GM18909 (cell line): Measurements from ENCODE around the gene MADCAM1.
"Not testable (repeated sequence)": the region's sequence is repeated elsewhere in the genome, so short reads cannot be mapped to it uniquely, and the experiment has no call there.

ENCODE experiments used
- ATAC-seq: cut with Tn5 transposase; IDR thresholded peaks from one replicate; pipeline ENCODE4 v1.9.1; 2021; ENCODE audit warnings: mild to moderate bottlenecking; ENCODE audit not compliant: unreplicated experiment, poor library complexity

Gene MADCAM1

DNA sequence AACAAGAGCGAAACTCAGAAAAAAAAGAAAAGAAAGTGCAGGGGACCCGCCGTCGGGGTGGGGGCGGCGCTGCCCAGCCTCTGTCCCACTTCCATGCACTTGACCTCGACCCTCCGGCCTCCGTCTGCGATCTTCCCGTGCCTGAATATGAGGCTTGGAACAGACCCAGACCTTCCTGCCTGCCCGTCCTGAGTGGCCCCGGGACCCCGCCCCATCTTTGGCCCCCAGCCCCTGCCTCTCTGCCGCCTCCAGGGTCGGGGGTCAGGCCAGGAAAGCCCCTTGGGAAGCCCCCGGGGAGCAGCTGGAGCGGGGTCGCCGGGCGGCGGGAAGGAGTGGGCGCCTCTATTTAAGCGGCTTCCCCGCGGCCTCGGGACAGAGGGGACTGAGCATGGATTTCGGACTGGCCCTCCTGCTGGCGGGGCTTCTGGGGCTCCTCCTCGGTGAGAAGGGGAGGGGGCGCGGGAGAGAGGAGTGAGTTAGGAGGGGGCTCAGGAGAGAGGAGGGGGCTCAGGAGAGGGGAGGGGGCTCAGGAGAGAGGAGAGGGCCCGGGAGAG lies at the start of gene MADCAM1:
Gene MADCAM1, plus strand, starts transcription at position 375 of the 554 bp plus-strand sequence. Its CDS starts 14 bp downstream, at position 389.
- ATAC-seq = no peak

DNA sequence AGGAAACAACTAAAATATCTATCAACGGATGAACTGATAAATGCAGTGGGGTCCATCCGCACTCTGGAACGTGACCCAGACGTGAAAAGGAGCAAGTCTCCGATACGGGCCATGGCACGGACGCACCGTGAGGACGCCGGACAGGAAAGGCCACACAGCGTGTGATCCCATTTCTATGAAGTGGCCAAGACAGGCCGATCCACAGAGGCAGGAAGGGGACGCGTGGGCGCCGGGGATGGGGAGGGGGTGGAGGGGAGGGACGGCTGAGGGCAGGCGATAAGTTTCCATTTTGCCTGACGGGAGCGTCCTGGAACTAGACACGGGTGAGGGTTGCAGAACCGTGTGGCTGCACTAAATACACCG lies 49.2 kb upstream of the MADCAM1 start:
- ATAC-seq = no peak

DNA sequence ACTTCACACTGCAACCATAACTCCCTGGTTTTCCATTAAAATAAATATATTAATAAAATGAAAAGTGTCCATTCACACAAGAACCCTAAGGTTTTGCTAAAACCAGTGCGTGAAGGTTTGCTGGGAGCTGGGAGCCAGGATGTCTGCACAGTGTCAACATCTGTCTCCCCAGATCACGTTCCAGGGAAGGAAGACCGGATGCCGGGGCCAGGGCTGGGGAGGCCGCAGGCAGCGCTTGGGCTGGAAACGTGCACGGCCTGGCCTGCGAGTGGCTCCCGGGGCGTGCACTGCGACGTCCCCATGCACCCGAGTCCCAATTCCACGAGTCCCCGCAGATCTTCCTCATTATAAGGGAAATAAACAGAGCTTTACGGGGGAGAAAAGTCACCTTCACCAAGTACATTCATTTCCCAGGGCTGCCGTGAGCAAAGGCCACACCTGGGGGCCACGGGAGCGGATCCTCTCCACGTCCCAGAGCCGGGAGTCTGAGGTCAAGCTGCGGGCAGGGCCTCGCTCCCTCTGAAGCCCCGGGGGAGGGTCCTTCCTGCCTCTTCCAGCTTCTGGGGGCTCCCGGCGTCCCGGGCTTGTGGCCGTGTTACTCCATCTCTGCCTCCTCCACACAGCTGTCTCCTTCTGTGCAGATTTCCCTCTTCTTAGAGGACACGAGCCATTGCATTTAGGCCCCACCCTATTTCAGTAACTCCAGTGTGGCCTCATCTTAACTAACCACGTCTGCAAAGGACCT lies 48.3 kb upstream of the MADCAM1 start:
- ATAC-seq = no peak

DNA sequence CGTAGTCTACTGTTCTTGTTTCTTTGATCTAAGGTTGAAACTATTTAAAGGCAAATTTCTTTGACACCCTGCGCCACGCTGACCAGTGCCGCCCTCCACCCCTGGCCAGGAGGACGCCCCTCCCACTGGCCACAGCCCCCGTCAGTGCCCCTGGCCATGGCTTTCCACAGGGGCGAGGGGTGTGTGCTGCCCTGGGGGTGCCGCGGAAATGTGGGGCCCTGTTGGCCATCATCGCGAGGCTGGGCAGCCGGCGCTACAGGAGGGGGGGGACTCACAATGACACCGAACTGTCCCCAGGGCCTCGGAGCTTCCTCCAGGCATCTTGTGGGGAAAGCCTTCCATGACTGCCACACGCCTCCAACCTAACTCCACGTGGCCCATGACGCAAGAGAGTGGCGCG lies 46.4 kb upstream of the MADCAM1 start:
- no peak for ATAC-seq

DNA sequence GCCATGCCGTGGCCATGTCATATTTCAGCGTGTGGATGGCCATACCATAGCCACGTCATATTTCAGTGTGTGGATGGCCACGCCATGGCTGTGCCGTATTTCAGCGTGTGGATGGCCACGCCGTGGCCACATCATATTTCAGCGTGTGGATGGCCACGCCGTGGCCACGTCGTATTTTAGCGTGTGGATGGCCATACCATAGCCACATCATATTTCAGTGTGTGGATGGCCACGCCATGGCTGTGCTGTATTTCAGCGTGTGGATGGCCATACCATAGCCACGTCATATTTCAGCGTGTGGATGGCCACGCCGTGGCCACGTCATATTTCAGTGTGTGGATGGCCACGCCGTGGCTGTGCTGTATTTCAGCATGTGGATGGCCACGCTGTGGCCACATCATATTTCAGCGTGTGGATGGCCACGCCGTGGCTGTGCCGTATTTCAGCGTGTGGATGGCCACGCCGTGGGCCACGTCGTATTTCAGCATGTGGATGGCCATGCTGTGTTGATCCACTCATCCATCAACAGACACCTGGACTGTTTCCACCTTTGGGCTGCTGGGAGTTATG lies 45.3 kb upstream of the MADCAM1 start:
- not testable (repeated sequence) for ATAC-seq

DNA sequence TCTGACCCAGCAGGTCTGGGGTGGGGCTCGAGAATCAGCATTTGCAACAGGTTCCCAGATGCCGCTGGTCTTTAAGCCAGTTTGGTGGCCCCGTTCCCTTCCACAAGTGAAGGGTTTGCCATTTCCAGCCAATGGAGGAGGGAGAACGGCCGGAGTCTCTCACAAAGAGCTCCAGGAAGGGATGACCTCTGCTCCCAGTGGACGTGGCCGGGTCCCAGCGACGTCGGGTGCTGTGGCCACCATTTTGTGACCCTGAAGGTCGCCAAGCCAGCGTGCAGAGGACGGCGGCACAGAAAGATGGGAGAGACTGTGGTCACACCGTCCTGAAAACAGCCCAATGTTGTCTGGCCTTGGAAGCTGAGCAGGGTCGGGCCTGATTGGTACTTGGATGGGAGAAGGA lies 43.5 kb upstream of the MADCAM1 start:
- no peak for ATAC-seq

DNA sequence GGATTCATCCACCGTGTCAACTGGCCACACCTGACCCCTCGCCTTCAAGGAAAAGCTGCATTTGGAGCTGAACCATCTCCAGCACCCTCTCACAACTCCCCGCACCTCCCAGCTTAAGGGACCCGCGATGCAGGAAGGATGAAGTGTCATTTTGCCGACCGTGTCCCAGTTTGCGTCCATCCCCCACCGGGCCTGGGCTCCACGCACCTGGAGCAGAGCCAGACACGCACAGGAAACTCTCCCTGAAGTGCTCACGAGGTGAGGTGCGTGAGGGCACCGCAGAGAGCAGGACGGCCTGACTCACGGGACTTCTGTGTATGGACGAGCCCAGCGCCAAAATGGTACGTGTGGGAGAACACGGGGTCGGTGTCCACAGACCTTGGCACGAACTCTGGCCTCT lies 42.7 kb upstream of the MADCAM1 start:
- no peak for ATAC-seq

DNA sequence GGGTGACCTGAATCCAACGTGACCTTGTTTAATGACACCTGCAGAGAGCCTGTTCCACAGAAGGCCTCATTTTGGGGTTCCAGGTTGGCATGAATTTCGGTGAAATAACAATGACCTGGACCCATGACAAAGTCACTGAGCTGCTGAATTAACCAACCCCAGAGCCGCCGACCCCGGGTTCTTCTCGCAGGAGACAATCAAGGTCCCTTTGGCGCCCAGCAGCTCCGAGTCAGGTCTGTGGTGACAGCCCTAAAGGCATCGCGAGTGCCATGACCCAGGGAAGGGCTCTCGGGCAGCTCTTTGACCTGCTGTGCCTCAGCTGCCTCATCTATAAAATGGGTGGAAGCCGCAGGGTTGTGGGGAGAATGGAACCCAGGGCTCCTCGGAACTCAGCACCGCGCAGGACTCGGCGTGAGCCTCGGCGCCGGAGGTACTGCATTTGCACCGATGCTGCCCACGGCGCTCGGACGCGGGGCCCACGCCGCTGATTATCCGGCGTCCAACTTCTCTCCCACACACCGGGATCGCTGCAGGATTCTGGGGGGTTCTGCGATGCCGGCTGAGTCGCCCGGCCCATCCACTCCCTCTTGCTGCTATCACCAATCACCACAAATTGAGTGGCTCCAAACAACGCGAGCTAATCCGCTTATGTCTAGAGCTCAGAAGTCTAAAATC lies 41.1 kb upstream of the MADCAM1 start:
- no peak for ATAC-seq

DNA sequence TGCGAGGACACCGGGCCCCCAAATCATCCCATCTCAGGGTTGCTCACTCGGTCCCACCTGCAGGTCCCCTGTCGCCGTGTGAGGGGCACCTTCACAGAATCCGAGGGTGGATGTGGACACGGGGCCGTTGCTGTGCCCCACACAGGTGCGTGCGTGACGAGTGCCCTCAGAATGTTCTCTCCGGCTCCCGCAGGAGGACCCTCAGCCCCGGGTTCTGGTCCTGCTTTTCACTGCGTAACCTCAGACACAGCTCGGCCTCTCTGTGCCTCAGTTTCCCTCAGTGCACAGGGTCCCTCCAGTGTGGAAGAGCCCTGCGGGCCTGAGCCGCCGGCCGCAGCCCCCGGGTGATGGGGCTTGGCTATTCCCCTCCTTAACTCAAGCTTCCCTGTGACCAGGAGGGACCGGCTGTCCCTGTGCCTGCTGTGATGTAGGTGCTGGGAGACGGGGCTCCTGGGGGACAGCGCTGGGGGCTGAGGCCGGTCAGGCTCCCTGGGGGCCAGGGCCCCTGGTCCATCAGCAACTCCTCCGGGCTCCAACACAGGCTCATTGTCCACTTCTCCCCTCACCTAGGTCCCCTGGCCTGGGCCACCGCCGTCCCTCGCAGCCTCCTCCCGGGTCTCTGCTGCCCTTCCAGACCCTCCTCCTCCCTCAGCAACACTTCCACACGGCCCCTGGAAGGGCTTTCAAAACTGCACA lies 40.3 kb upstream of the MADCAM1 start:
- no peak for ATAC-seq

DNA sequence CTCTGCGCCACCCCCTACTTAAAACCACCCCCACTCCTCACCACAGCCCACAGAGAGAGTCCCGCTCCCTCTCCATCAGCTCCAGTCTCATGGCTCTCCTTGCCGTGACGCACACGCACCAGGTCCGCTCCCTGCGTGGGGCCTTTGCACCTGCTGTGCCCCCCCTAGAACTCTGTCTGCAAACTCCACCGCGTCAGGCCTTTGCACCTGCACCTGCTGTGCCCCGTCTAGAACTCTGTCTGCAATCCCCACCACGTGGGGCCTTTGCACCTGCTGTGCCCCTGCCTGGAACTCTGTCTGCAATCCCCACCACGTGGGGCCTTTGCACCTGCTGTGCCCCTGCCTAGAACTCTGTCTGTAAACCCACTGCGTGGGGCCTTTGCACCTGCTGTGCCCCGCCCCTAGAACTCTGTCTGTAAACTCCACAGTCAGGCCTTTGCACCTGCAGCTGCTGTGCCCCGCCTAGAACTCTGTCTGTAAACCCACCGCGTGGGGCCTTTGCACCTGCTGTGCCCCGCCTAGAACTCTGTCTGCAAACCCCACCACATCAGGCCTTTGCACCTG lies 39.7 kb upstream of the MADCAM1 start:
- no peak for ATAC-seq

DNA sequence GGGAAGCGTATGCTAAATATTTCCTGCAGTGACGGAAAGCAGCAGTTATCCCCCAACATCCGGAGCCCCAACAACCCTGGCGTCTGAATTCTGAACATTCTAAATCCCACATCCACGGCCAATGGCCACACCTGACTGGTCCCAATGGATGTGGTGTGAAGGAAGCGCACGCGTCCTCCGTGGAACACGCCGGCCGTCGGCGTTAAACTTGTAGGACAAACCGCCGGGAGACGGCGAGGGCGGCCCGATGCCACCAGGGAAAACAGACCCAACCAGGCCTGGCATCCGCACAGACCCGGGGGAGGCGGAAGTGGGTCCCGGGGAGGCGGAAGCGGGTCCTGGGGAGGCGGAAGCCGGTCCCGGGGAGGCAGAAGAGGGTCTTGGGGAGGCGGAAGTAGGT lies 38.6 kb upstream of the MADCAM1 start:
- ATAC-seq = no peak

DNA sequence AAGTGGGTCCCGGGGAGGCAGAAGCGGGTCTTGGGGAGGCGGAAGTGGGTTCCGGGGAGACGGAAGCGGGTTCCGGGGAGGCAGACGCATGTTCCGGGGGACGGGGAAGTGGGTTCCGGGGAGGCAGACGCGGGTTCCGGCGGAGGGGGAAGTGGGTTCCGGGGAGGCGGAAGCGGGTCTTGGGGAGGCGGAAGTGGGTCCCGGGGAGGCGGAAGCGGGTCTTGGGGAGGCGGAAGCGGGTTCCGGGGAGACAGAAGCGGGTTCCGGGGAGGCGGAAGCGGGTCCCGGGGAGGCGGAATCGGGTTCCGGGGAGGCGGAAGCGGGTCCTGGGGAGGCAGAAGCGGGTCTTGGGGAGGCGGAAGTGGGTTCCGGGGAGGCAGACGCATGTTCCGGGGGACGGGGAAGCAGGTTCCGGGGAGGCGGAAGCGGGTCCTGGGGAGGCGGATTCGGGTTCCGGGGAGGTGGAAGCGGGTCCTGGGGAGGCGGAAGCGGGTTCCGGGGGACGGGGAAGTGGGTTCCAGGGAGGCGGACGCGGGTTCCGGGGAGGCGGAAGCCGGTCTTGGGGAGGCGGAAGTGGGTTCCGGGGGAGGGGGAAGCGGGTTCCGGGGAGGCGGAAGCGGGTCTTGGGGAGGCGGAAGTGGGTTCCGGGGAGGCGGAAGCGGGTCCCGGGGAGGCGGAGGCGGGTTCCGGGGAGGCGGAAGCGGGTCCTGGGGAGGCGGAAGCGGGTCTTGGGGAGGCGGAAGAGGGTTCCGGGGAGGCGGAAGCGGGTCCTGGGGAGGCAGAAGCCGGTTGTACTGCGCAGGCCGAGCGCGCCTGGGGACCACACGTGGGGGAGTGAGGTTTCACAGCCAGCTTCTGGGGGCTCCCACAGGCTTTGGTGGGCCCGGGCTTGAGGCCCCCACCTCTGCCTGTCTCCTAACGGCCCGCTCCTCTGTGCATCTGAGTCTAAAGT lies 37.9 kb upstream of the MADCAM1 start:
- ATAC-seq = no peak

DNA sequence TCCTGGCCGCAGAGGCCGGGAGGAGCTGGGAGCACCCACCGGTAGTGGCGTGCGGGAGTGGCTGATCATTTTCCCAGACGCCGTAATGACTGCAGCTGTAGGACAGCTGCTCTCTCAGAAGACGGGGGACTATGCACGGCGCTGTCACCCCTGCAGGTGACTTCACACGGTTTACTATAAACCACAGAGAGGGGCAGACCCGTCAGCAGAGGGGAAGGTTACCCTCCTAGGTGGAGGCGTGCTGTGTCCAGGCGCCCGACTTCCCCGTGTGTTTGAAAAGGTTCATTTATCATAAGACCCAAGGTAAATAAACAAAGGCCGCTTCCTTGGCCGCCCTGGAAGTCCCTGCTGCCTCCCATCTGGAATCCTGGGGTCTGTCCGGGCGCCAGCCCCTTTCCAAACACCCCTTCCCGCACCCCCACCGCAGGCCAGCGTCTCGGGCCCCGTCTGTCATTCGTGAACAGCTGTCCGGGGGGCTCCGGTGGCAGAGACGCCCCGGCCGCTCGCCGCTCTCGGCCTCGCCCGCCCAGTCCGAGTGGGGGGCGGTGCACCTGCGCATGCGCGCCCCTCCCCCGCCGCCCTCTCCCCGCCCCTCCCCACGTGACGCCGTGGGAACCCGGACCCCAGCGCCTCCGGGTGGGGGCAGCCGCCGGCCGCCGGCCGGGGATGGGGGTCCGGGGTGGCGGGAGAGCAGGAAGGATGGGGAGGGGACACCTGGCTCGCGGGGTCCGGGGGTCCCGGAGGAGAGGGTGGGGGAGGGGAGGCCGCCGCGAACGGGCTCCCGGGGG lies 36.4 kb upstream of the MADCAM1 start:
- no peak for ATAC-seq

DNA sequence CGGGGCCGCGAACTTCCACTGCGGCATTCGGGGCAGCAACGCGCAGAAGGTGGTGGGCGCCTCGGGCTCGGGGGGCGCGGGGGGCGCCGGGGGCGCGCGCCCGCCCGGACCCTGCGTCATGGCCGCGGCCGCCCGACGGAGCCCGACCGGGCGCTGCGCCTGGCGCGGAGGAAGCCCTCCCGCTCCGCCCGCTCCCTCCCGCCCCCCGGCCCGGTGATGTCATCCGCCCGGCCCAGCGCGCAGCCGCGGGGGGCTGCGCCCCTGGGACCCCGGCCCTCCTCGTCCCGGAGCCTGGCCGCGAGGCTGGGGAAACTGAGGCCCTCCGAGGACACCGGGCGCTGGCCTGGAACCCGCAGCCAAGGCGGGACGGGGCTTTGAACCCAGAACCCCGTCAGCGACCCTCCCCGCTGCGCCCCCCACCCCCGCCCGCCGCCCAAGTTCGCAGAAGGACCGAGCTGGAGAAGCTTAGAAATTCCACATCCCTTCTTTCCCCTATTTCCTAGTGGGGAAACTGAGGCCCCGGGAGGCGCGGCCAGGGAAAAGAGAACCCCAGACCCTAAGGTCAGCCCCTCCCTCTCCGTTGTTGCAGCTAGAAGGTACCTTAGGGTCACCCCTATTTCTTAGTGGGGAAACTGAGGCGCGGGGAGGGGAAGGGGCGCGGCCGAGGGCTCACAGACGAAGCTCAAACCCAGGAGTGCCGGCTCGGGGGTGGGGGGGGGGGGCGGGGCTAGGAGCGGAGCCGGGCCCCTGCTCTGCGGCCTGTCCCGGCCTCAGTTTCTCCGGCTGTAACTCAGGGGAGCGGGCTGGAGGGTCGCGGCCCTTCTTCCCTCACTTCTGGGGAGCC lies 35.2 kb upstream of the MADCAM1 start, which contains the start of gene SHC2:
Gene SHC2, minus strand, starts transcription at position 157 of the 844 bp plus-strand sequence. Its CDS starts 37 bp downstream, at position 120.
- ATAC-seq = no peak

DNA sequence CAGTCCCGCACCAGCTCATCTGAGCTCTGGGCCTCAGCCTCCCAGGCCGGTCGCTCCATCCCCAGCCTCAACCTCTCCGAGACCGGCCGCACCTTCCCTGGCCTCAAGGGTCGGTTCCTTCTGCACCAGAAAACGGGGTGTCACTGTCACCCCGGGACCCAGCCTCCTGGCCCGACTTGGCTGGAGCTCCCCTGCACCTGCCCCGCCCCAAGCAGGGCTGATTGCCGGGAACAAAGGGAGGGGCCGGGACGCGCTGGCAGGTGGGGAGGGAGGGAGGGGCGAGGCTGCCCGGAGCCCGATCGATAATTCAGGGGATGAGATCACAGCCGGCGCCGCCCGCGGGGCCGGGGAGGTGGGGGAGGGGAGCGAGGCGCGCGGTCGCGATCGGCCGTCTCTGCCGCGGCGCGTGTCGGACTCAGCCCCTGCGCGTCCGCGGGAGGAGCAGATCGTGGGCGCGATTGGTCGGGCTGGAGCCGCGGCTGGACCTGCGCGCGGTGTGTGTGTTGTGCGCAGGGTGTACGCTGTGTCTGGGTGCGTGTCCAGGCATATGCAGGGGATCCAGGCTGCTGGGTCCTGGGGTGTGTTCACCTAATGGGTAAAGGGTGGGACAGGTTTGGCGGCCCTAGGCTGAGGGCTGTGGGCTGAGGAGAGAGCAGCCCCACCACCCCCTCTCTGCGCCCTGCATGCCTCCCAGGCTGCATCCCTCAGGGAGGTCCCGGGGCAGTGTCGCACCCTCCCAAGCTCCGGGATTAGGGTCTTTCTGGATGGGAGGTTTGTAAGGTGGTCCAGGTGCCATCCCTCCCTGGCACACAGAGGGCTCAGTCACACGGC lies 34.4 kb upstream of the MADCAM1 start:
- no peak for ATAC-seq

DNA sequence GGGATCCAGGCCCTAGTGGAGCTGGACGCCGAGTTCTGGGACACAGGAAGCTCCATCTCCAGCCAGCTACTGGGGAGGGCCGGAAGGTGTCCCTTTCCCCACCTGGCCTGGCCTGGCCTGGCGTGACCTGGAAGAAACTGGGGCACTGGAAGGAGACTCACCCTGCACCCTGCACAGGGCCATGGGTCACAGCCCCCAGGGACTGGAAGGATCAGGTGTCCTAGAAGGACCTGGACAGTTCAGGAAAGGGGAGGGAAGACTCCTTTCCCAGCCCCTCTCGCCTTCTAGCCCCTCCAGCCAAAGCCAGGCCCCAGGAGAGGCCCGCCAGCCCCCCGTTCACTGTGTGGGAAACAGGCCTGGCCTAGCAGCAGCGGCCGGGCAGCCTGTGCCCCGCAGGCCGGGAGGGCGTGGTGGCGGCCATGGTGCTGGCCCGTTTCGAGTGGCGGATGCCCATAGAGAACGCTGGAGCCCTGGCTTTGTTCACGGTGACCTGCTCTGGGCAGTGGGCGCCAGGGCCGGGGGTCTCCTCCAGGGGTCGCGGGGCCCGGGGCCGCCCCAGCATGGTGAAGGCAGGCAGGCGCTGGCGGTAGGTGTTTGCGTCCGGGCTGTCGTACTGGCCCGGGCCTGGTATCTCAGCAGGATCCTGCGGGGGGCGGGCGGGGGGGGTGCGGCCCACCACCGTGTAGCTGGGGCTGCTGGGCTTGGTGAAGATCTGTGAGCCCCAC lies 32.6 kb upstream of the MADCAM1 start:
- no peak for ATAC-seq
